Panc1 (cell line): ENCODE data around the gene HELT.

ENCODE experiments used
- CTCF ChIP-seq: fragments of 450-650 bp; IDR thresholded peaks from 2 replicates; pipeline ENCODE4 v1.5.1; 2017; ENCODE audit warnings: mild to moderate bottlenecking
- POLR2AphosphoS5 ChIP-seq: IDR thresholded peaks from 2 replicates; pipeline ENCODE4 v1.6.1; 2012; ENCODE audit warnings: mild to moderate bottlenecking, low read depth, low read length, moderate library complexity
- REST ChIP-seq, 2 experiments: IDR thresholded peaks; 2 replicates each; pipeline ENCODE4 v1.6.1; 2011 to 2012; ENCODE audit warnings: low read depth in 2 of 2, control low read depth in 1 of 2, low read length in 1 of 2, mild to moderate bottlenecking in 1 of 2, moderate library complexity in 1 of 2; ENCODE audit not compliant: insufficient read depth in 1 of 2
- SIN3A ChIP-seq: IDR thresholded peaks from 2 replicates; pipeline ENCODE4 v1.6.1; 2012; ENCODE audit warnings: low read depth, mild to moderate bottlenecking, low read length, moderate library complexity, borderline replicate concordance; ENCODE audit not compliant: insufficient read depth

GRCh38 chr4:185017964-185018772 lies at the start of gene HELT:
- TF ChIP-seq SIN3A (no peak), CTCF (no peak), POLR2AphosphoS5 (no peak), REST (IDR thresholded peaks at IDR 0.05; ENCODE audit: insufficient read depth in 1 of 2, low read depth in 2 of 2, low read length in 1 of 2) (no peak)
